ENCODE measurements around the gene SARDH.

- TF ChIP-seq CTCF (IDR thresholded peaks at IDR 0.05) (no peak), POLR2A (IDR thresholded peaks at IDR 0.05) (no peak)
These were observed 71.3 kb downstream of the SARDH start for GRCh38 chr9:133666845-133667244.
